H1 (cell line): ENCODE results near the gene TSEN2. TPM values are rescaled to one million over a fixed set of nuclear protein-coding genes. Genes with fewer than 3 reads are reported as not detected.

Experiments
- CTCF ChIA-PET: fragments of 300-600 bp; sonication (Branson Sonifier 250); formaldehyde crosslinking; loops from one replicate; lab custom pipeline; 2021; ENCODE audit not compliant: partially characterized antibody; lab: Charles Lee
- POLR2A ChIA-PET: fragments of 300-600 bp; sonication (Branson Sonifier 250); formaldehyde crosslinking; loops from one replicate; lab custom pipeline; 2021; ENCODE audit warnings: inconsistent platforms; ENCODE audit not compliant: partially characterized antibody; lab: Charles Lee
- DNase-seq, 2 experiments: peaks; one replicate each; pipeline versions ENCODE4 v3.0.0 to v3.0.0-alpha.2; 2010 to 2022; ENCODE audit warnings: low spot score in 2 of 2, low read depth in 1 of 2, mixed read lengths in 1 of 2
- FAIRE-seq: peaks from 2 replicates; lab custom pipeline; 2011; peaks lifted over from hg19 to GRCh38; lab: Jason Lieb, UNC
- H2AFZ ChIP-seq: 2 replicates; pipeline ENCODE4 v1.8.1; 2012; ENCODE audit warnings: low read length, inconsistent platforms
- H2AK5ac ChIP-seq: 2 replicates; pipeline ENCODE4 v1.6.1; 2013; ENCODE audit warnings: low read depth, low read length
- H2BK120ac ChIP-seq: replicated peaks from 2 replicates; pipeline ENCODE3; 2013; ENCODE audit warnings: low read depth, low read length, inconsistent platforms
- H2BK12ac ChIP-seq: 2 replicates; pipeline ENCODE4 v1.6.1; 2013; ENCODE audit warnings: low read depth, low read length
- H2BK15ac ChIP-seq: 2 replicates; pipeline ENCODE4 v1.6.1; 2013; ENCODE audit warnings: low read length
- H2BK20ac ChIP-seq: 2 replicates; pipeline ENCODE4 v1.6.1; 2013; ENCODE audit warnings: low read length
- H2BK5ac ChIP-seq: 2 replicates; pipeline ENCODE4 v1.6.1; 2013; ENCODE audit warnings: low read depth, low read length
- H3K14ac ChIP-seq: 2 replicates; pipeline ENCODE4 v1.6.1; 2013; ENCODE audit warnings: inconsistent platforms; ENCODE audit not compliant: insufficient read length
- H3K18ac ChIP-seq: 2 replicates; pipeline ENCODE4 v1.6.1; 2013; ENCODE audit warnings: low read length; ENCODE audit errors: extremely low read depth
- H3K23ac ChIP-seq: 2 replicates; pipeline ENCODE4 v1.6.1; 2013; ENCODE audit warnings: inconsistent platforms; ENCODE audit not compliant: insufficient read length
- H3K23me2 ChIP-seq: 2 replicates; pipeline ENCODE4 v1.6.1; 2013; ENCODE audit warnings: low read depth, low read length
- H3K27ac ChIP-seq: 2 replicates; pipeline ENCODE4 v1.6.1; 2011; ENCODE audit warnings: low read depth, low read length, inconsistent platforms
- H3K27me3 ChIP-seq, 4 experiments: replicated peaks in 1 of 4; 1 replicate in 1 of 4; 2 replicates in 3 of 4; pipeline versions ENCODE4 v1.6.1 to v1.8.1; 2011 to 2013; ENCODE audit warnings: low read length in 3 of 4, mild to moderate bottlenecking in 3 of 4, inconsistent platforms in 2 of 4, mixed read lengths in 2 of 4, moderate library complexity in 1 of 4; ENCODE audit not compliant: control insufficient read depth in 3 of 4, insufficient read depth in 3 of 4; ENCODE audit errors: extremely low read depth in 1 of 4
- H3K36me3 ChIP-seq, 4 experiments: 2 replicates each; pipeline versions ENCODE4 v1.6.1 to v1.8.1; 2011 to 2013; ENCODE audit warnings: mild to moderate bottlenecking in 4 of 4, low read length in 3 of 4, moderate library complexity in 2 of 4, control low read depth in 1 of 4, inconsistent platforms in 1 of 4; ENCODE audit not compliant: insufficient read depth in 4 of 4, control insufficient read depth in 2 of 4
- H3K4ac ChIP-seq: replicated peaks from 2 replicates; pipeline ENCODE3; 2013; ENCODE audit warnings: low read length, low read depth, mixed read lengths, inconsistent platforms; ENCODE audit not compliant: insufficient read length
- H3K4me1 ChIP-seq, 4 experiments: replicated peaks in 1 of 4; 1 replicate in 1 of 4; 2 replicates in 3 of 4; pipeline versions ENCODE4 v1.6.1 to v1.8.1; 2011 to 2013; ENCODE audit warnings: low read length in 3 of 4, inconsistent platforms in 2 of 4, mixed read lengths in 1 of 4; ENCODE audit not compliant: insufficient read depth in 4 of 4, control insufficient read depth in 3 of 4
- H3K4me2 ChIP-seq, 2 experiments: 2 replicates each; pipeline versions ENCODE4 v1.6.1 to v1.8.1; 2011 to 2013; ENCODE audit warnings: low read depth in 2 of 2, low read length in 2 of 2, control low read depth in 1 of 2, inconsistent platforms in 1 of 2, mild to moderate bottlenecking in 1 of 2; ENCODE audit not compliant: insufficient read depth in 1 of 2
- H3K4me3 ChIP-seq, 4 experiments: fragments of 200-600, 300-600 bp in 1 of 4; sonication (generic), shearing (Covaris generic), sonication (Bioruptor Twin) in 1 of 4; 2 replicates each; pipeline versions ENCODE4 v1.5.1 to v1.8.1; 2011 to 2016; ENCODE audit warnings: low read length in 4 of 4, low read depth in 3 of 4, control low read depth in 2 of 4, inconsistent platforms in 2 of 4, mild to moderate bottlenecking in 2 of 4, mixed read lengths in 1 of 4, moderate library complexity in 1 of 4; ENCODE audit not compliant: insufficient read depth in 2 of 4; ENCODE audit errors: extremely low read depth in 1 of 4
- H3K56ac ChIP-seq: replicated peaks from 2 replicates; pipeline ENCODE3; 2013; ENCODE audit warnings: low read depth, mild to moderate bottlenecking, mixed read lengths, low read length, inconsistent platforms; ENCODE audit not compliant: insufficient read length
- H3K79me1 ChIP-seq: 2 replicates; pipeline ENCODE4 v1.6.1; 2013; ENCODE audit warnings: low read depth, low read length, control low read depth
- H3K79me2 ChIP-seq, 2 experiments: 2 replicates each; pipeline versions ENCODE4 v1.6.1 to v1.8.1; 2012 to 2013; ENCODE audit warnings: low read length in 2 of 2, mild to moderate bottlenecking in 2 of 2, inconsistent platforms in 1 of 2; ENCODE audit not compliant: insufficient read depth in 2 of 2, control insufficient read depth in 1 of 2
- H3K9ac ChIP-seq, 4 experiments: replicated peaks in 1 of 4; 1 replicate in 1 of 4; 2 replicates in 3 of 4; pipeline versions ENCODE4 v1.6.1 to v1.8.1; 2011 to 2013; ENCODE audit warnings: low read depth in 3 of 4, low read length in 3 of 4, control low read depth in 2 of 4, mild to moderate bottlenecking in 2 of 4, moderate library complexity in 2 of 4, inconsistent platforms in 1 of 4; ENCODE audit errors: extremely low read depth in 1 of 4
- H3K9me3 ChIP-seq, 2 experiments: 2 replicates each; pipeline versions ENCODE4 v1.6.1 to v1.8.1; 2012 to 2013; ENCODE audit warnings: mild to moderate bottlenecking in 2 of 2, moderate library complexity in 2 of 2, control low read depth in 1 of 2, inconsistent platforms in 1 of 2, low read depth in 1 of 2, low read length in 1 of 2, mixed read lengths in 1 of 2; ENCODE audit not compliant: insufficient read depth in 2 of 2
- H4K20me1 ChIP-seq, 2 experiments: replicated peaks in 1 of 2; 2 replicates each; pipeline versions ENCODE3 to v1.8.1; 2011 to 2013; ENCODE audit warnings: inconsistent platforms in 2 of 2, low read length in 2 of 2, mild to moderate bottlenecking in 1 of 2; ENCODE audit not compliant: insufficient read depth in 2 of 2, control insufficient read depth in 1 of 2
- H4K5ac ChIP-seq: 2 replicates; pipeline ENCODE4 v1.6.1; 2013; ENCODE audit warnings: low read length, low read depth, mixed read lengths, inconsistent platforms; ENCODE audit not compliant: insufficient read length
- H4K8ac ChIP-seq: 2 replicates; pipeline ENCODE4 v1.8.0; 2013; ENCODE audit warnings: mild to moderate bottlenecking, moderate library complexity, low read length, inconsistent platforms; ENCODE audit not compliant: insufficient read depth; ENCODE audit errors: extremely low read depth
- H4K91ac ChIP-seq: replicated peaks from 2 replicates; pipeline ENCODE3; 2013; ENCODE audit warnings: low read length, mixed read lengths, inconsistent platforms; ENCODE audit not compliant: insufficient read length
- CTBP2 ChIP-seq: IDR thresholded peaks from 2 replicates; pipeline ENCODE4 v1.7.0; 2011; ENCODE audit warnings: borderline replicate concordance, mild to moderate bottlenecking, moderate library complexity, mixed read lengths, low read length; ENCODE audit not compliant: insufficient read depth, insufficient read length
- KDM1A ChIP-seq: fragments of 200-600, 300-600 bp; sonication (generic); IDR thresholded peaks from 2 replicates; pipeline ENCODE4 v1.7.1; 2016; ENCODE audit warnings: mild to moderate bottlenecking, low read length, borderline replicate concordance
- SAP30 ChIP-seq: fragments of 300-600 bp; sonication (generic); IDR thresholded peaks from 2 replicates; pipeline ENCODE4 v1.7.1; 2012; ENCODE audit warnings: low read length, moderate library complexity, mild to moderate bottlenecking, inconsistent platforms; ENCODE audit not compliant: insufficient read depth, insufficient replicate concordance
- SIX5 ChIP-seq: IDR thresholded peaks from 2 replicates; pipeline ENCODE4 v1.6.1; 2011; ENCODE audit warnings: mild to moderate bottlenecking, low read depth, low read length
- SP2 ChIP-seq: IDR thresholded peaks from 2 replicates; pipeline ENCODE4 v1.6.1; 2012; ENCODE audit warnings: mild to moderate bottlenecking, low read length, inconsistent platforms
- TAF1 ChIP-seq: IDR thresholded peaks from 2 replicates; pipeline ENCODE4 v1.6.1; 2011; ENCODE audit warnings: mild to moderate bottlenecking, low read depth, low read length
- TCF12 ChIP-seq: IDR thresholded peaks from 2 replicates; pipeline ENCODE4 v1.6.1; 2011; ENCODE audit warnings: low read depth, mild to moderate bottlenecking, low read length
- WGBS, 2 experiments: shearing (Covaris generic) in 1 of 2; methylation state at CpG; one replicate each; pipeline versions ENCODE4 v1.1.6 to v1.1.7; 2013 to 2015; ENCODE audit warnings: low lambda C conversion rate in 2 of 2, mixed read lengths in 2 of 2, inconsistent platforms in 1 of 2, low coverage in 1 of 2, missing lambda C conversion rate in 1 of 2; ENCODE audit not compliant: insufficient replicate concordance in 2 of 2, insufficient coverage in 1 of 2, insufficient read length in 1 of 2; ENCODE audit errors: extremely low coverage in 1 of 2, missing lambda C conversion rate in 1 of 2; 5-methylcytosine and 5-hydroxymethylcytosine counted together
- polyA plus RNA-seq, 7 experiments: library from polyadenylated mRNA; depleted of rRNA in 3 of 7; stranded (reverse) in 5 of 7; unstranded in 2 of 7; fragments of >200 nt in 5 of 7; fragments of 200-250 nt in 2 of 7; gene quantifications; 1 replicate in 5 of 7; 2 replicates in 1 of 7; 4 replicates in 1 of 7; pipeline versions ENCODE4 v1.2.1 to v1.2.3, GENCODE V29; 2011 to 2013; ENCODE audit warnings: missing spikeins in 2 of 7, mixed read lengths in 2 of 7
- total RNA-seq: library from RNA; stranded (reverse); fragmentation: NEBNext Ultra II Directional; extraction: Animal tissue kit (Norgen Biotek cat#: 25700); gene quantifications from 2 replicates; pipeline ENCODE4 v1.2.1, GENCODE V29; 2021

Gene TSEN2
- total and polyA plus RNA-seq, 2 of the 8 experiments (the other 6 are each of a cell fraction or from before 2014, with no cell fraction given): 16.1 to 22.4 TPM

DNA sequence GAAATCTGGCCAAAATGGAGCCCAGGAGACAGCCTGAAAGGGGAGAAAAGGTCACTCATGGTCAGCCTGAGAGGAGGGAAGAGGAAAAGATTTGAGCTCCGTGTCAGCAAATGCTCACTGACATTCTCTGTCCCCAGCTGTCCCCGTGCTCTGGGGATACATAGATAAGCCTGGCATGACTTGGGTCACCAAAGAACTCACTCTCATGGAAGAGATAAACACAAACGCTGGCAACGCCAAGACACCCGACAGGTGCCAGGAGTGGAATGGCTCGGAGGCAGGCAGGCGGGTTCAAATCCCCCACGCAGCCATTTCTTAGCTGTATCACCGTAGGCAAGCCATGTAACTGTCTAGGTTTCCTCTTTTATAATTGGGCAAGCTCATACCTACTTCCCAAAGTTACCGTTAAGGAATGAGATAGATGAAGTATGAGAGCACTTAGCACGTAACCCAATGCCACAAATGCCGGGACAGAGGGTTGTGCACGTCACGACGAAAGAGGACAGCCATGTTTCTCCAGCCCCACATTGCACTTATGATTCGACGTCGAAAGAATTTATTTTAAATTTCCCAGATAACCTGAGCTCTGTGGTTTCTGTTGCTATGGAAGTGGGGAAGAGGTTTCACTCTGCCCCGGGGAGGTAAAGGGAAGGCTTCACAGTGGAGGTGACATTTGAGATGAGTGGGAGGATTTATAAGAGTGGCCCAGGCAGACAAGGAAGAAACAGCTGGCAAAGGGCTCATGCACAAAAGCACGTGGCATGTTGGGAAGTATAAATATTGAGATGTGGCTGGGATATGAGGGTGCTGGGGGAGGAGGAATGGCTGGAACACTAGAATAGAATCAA is 41.4 kb upstream of the TSEN2 start:
- H4K8ac ChIP-seq: no peak overlapping the region
- H4K91ac ChIP-seq: no peak overlapping the region
- peaks cover 0 to 16% (median 6%) of the 10 kb centered on the region in 4 experiments; a peak in 5 of 7 replicates for H3K4me1 ChIP-seq
- no peak overlapping the region for H3K9ac ChIP-seq
- H3K4me2 ChIP-seq: no peak overlapping the region
- H3K9me3 ChIP-seq: no peaks in the 10 kb centered on the region
- H3K79me1 ChIP-seq: no peaks in the 10 kb centered on the region
- H2BK120ac ChIP-seq: no peak overlapping the region
- CTCF ChIA-PET: interaction anchor here (0.6 to 2.4 kb wide), 4 partner anchors 10 to 517 kb away, joined by 3 to 11 read pairs (median 4); no protein-coding TSS in a partner anchor
- H3K36me3 ChIP-seq: no peaks in the 10 kb centered on the region; a peak in 1 of 8 replicates
- TF ChIP-seq SIX5: no peak
- no peak for TF ChIP-seq TAF1
- no peak for TF ChIP-seq SAP30
- no peak for TF ChIP-seq KDM1A
- TF ChIP-seq CTBP2: no peak
- TF ChIP-seq TCF12: no peak
- no peak for TF ChIP-seq SP2
- no peak overlapping the region for H2BK5ac ChIP-seq
- no peaks in the 10 kb centered on the region for H3K23me2 ChIP-seq
- WGBS, 2 experiments: 91% methylated on average over 20 of the region's 20 CpGs; no CpG with 5 or more reads in 1 of the 2 experiments
- H2BK20ac ChIP-seq: no peak overlapping the region
- no peak overlapping the region for H3K4me3 ChIP-seq
- H4K5ac ChIP-seq: no peak overlapping the region
- H3K56ac ChIP-seq: no peak overlapping the region
- FAIRE-seq (no peak), DNase-seq (no peak)
- no peak overlapping the region for H3K18ac ChIP-seq
- peaks cover 0 to 2% (median 0%) of the 10 kb centered on the region in 4 experiments; a peak in 3 of 7 replicates for H3K27me3 ChIP-seq
- H3K79me2 ChIP-seq: no peaks in the 10 kb centered on the region
- no peak overlapping the region for H2BK12ac ChIP-seq
- no peak overlapping the region for H3K23ac ChIP-seq
- no peak overlapping the region for H2AFZ ChIP-seq
- H2BK15ac ChIP-seq: no peak overlapping the region
- no peaks in the 10 kb centered on the region for H4K20me1 ChIP-seq
- H2AK5ac ChIP-seq: no peak overlapping the region
- no peak overlapping the region for H3K27ac ChIP-seq
- no peak overlapping the region for H3K4ac ChIP-seq
- POLR2A ChIA-PET: no interaction called here
- no peak overlapping the region for H3K14ac ChIP-seq
